Loucy (cell line): ENCODE results near the gene ARID1B.

Source experiments
- H2AFZ ChIP-seq: fragments of 200-600 bp; sonication (generic); 2 replicates; pipeline ENCODE4 v1.6.0; 2016; ENCODE audit warnings: antibody characterized with exemption, mild to moderate bottlenecking, low read length, moderate library complexity
- H3F3A ChIP-seq: fragments of 200-600 bp; 2 replicates; pipeline ENCODE4 v1.6.0; 2016; ENCODE audit warnings: antibody characterized with exemption, low read depth, mild to moderate bottlenecking
- H3K27me3 ChIP-seq: fragments of 200-600 bp; sonication (generic); 2 replicates; pipeline ENCODE4 v1.6.1; 2014; ENCODE audit warnings: low read length, mild to moderate bottlenecking; ENCODE audit not compliant: insufficient read depth, poor library complexity, severe bottlenecking
- H3K36me3 ChIP-seq: fragments of 200-600 bp; sonication (generic); 2 replicates; pipeline ENCODE4 v1.6.1; 2016; ENCODE audit warnings: low read length; ENCODE audit not compliant: insufficient read depth
- H3K4me1 ChIP-seq: fragments of 200-600 bp; sonication (generic); 2 replicates; pipeline ENCODE4 v1.5.1; 2014; ENCODE audit warnings: low read length, mild to moderate bottlenecking; ENCODE audit not compliant: insufficient read depth, poor library complexity, severe bottlenecking
- H3K4me2 ChIP-seq: fragments of 200-600 bp; sonication (generic); 2 replicates; pipeline ENCODE4 v1.6.0; 2014; ENCODE audit warnings: antibody characterized with exemption, low read length, low read depth, mild to moderate bottlenecking; ENCODE audit not compliant: poor library complexity, severe bottlenecking
- H3K4me3 ChIP-seq: fragments of 200-600 bp; sonication (generic); 2 replicates; pipeline ENCODE4 v1.5.1; 2014; ENCODE audit warnings: low read length, mild to moderate bottlenecking, mixed read lengths; ENCODE audit not compliant: poor library complexity, severe bottlenecking
- H3K79me2 ChIP-seq: fragments of 200-600 bp; sonication (generic); 2 replicates; pipeline ENCODE4 v1.6.1; 2014; ENCODE audit warnings: low read length; ENCODE audit not compliant: insufficient read depth
- H3K9ac ChIP-seq: fragments of 200-600 bp; sonication (generic); 2 replicates; pipeline ENCODE4 v1.6.0; 2014; ENCODE audit warnings: mild to moderate bottlenecking, low read depth, low read length, moderate library complexity; ENCODE audit not compliant: poor library complexity, severe bottlenecking
- H3K9me2 ChIP-seq: fragments of 200-600 bp; sonication (generic); replicated peaks from 2 replicates; pipeline ENCODE4 v1.6.1; 2016; ENCODE audit warnings: low read depth, low read length, mixed read lengths
- H3K9me3 ChIP-seq: fragments of 200-600 bp; sonication (generic); 2 replicates; pipeline ENCODE4 v1.6.1; 2014; ENCODE audit warnings: mild to moderate bottlenecking, antibody characterized with exemption, low read length, low read depth; ENCODE audit not compliant: insufficient read depth
- H4K20me1 ChIP-seq: fragments of 200-600 bp; sonication (generic); 2 replicates; pipeline ENCODE4 v1.6.0; 2014; ENCODE audit warnings: antibody characterized with exemption, low read length, mild to moderate bottlenecking; ENCODE audit not compliant: insufficient read depth, poor library complexity, severe bottlenecking
- CTCF ChIP-seq: fragments of 200-600 bp; sonication (generic); conservative IDR thresholded peaks from 2 replicates; pipeline ENCODE4 v1.5.1; 2014; ENCODE audit warnings: mild to moderate bottlenecking, antibody characterized with exemption, low read length
- EZH2phosphoT487 ChIP-seq: fragments of 200-600 bp; IDR thresholded peaks from 2 replicates; pipeline ENCODE4 v1.6.1; 2018; ENCODE audit warnings: antibody characterized with exemption, mild to moderate bottlenecking, moderate library complexity, borderline replicate concordance

ARID1B gene

GRCh38 chr6:156955494-156956183, 178.5 kb downstream of the ARID1B start:
- H3K9me2 ChIP-seq, result no peaks in the 10 kb centered on the region
- no peaks in the 10 kb centered on the region for H3K9me3 ChIP-seq
- TF ChIP-seq EZH2phosphoT487 (no peak), CTCF (no peak)
- no peaks in the 10 kb centered on the region for H3K27me3 ChIP-seq
- H3K79me2 ChIP-seq, result peaks cover 97% of the 10 kb centered on the region
- H3K4me3 ChIP-seq, result no peak overlapping the region
- peaks cover 61% of the 10 kb centered on the region for H4K20me1 ChIP-seq
- no peaks in the 10 kb centered on the region; the same call in 1 of the 2 replicates for H3K36me3 ChIP-seq
- H3K4me2 ChIP-seq, result peak overlapping the region; percentile 27
- peaks cover 65% of the 10 kb centered on the region for H3K4me1 ChIP-seq
- H3F3A ChIP-seq, result peaks cover 9% of the 10 kb centered on the region
- H2AFZ ChIP-seq, result no peak overlapping the region
- H3K9ac ChIP-seq, result peak overlapping the region; percentile 28

DNA sequence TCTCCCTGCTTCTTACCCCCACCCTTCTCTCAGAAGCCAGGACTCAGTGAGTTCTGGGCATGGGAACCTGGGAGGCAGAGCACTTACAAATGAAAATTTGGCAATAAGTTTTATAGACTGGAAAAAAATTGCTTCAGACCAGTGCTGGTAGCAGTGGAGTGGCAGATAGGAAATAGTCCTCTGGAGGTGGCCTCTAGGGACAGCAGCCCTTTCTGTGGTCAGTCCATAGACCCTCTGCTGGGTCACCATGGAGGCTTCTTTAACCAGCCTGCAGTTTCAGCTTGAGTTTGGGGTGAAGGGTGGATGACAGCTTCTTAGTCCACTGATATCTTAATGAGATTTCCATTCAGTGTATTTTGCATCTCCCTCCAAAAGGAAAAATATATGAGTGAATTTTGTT, 179.1 kb downstream of the ARID1B start:
- Histone ChIP-seq H3K9me3 (no peaks in the 10 kb centered on the region), H3K9ac (peak overlapping the region; percentile 28), H3K4me3 (no peak overlapping the region), H3K79me2 (peaks cover 97% of the 10 kb centered on the region), H3F3A (peaks cover 9% of the 10 kb centered on the region), H3K4me1 (peaks cover 59% of the 10 kb centered on the region), H3K27me3 (no peaks in the 10 kb centered on the region), H3K36me3 (no peaks in the 10 kb centered on the region; the same call in 1 of the 2 replicates), H3K4me2 (peak overlapping the region; percentile 27), H4K20me1 (peaks cover 59% of the 10 kb centered on the region), H3K9me2 (no peaks in the 10 kb centered on the region), H2AFZ (no peak overlapping the region)
- no peak for TF ChIP-seq CTCF
- TF ChIP-seq EZH2phosphoT487, result no peak

- H2AFZ ChIP-seq, result no peak overlapping the region
- TF ChIP-seq EZH2phosphoT487 (no peak), CTCF (no peak)
- H3K4me1 ChIP-seq, result peaks cover 46% of the 10 kb centered on the region
- no peaks in the 10 kb centered on the region for H3K9me2 ChIP-seq
- H3K27me3 ChIP-seq, result no peaks in the 10 kb centered on the region
- no peaks in the 10 kb centered on the region for H3K9me3 ChIP-seq
- peaks cover 8% of the 10 kb centered on the region for H3F3A ChIP-seq
- no peak overlapping the region for H3K4me2 ChIP-seq
- H3K79me2 ChIP-seq, result peaks cover 98% of the 10 kb centered on the region
- no peak overlapping the region for H3K9ac ChIP-seq
- H4K20me1 ChIP-seq, result peaks cover 65% of the 10 kb centered on the region
- no peaks in the 10 kb centered on the region; the same call in 1 of the 2 replicates for H3K36me3 ChIP-seq
- no peak overlapping the region for H3K4me3 ChIP-seq
These were observed 180.9 kb downstream of the ARID1B start for GRCh38 chr6:156957931-156958547.
